GM19328 (cell line): ENCODE data around the gene SLC6A18.
"Not testable (repeated sequence)": the region's sequence is repeated elsewhere in the genome, so short reads cannot be mapped to it uniquely, and the experiment has no call there.

ENCODE experiments used
- ATAC-seq: cut with Tn5 transposase; IDR thresholded peaks from one replicate; pipeline ENCODE4 v1.9.1; 2021; ENCODE audit warnings: mild to moderate bottlenecking, moderate library complexity; ENCODE audit not compliant: unreplicated experiment

The SLC6A18 gene

DNA sequence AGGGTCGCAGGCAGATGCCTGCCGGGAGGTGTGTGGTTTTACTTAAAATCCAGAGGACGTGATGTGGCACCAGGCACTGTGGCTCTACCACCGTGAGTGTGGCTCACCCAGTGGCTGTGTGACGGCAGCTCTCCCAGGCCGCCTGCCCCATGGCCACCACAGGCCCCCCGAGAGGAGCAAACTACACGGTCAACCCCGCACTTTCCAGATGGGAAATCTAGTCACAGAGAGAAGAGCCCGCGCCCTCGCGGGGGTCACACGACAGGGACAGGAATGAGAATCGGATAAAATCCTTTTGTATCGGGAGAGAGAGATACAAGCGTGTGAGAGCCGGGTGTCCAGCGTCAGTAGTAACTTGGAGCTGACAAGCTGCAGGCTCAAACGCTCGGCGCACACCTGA lies 45.2 kb downstream of the SLC6A18 start:
- ATAC-seq, result no peak

DNA sequence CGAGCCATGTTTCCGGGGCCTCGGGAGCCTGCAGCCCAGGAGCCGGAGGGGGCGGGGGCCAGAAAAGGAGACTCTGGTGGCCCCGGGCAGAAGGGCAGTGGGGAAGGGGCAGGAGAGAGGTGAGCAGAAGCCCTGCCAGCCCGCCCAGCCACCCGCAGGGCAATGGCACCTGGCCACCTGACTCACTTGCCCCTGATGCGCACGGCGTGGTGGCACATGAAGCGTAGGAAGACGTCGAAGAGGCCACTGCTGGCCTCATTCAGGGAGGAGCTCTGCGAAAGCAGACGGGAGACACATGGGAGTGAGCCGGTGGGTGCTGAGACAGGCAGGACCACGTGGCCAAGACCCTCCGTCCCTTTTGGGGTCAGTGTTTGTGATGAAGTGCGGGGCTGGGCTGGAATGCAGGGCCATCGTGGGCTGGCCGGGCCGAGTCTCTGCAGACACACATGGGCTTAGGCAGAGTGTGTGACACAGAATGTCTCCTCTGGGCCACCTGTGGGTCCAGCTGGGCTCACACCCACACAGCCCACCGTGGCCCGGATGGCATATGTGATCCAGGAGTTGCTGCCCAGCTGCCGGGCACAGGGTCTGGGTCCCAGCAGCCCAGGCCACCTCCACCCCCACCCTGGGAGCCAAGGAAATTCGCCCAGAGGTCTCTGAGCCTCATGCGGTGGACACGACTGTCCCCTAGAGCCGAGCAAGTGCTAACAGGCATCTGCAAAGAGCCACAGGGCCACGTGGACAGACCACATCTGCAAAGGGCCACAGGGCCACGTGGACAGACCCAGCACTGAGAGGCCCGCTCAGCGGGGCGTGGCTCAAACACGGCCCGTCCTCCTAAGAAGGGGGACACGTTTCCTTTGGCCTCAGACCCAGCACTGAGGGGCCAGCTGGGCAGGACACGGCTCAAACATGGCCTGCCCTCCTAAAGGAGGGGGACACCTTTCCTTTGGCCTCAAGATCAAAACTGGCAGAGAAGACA lies 46.0 kb downstream of the SLC6A18 start:
- no peak for ATAC-seq

DNA sequence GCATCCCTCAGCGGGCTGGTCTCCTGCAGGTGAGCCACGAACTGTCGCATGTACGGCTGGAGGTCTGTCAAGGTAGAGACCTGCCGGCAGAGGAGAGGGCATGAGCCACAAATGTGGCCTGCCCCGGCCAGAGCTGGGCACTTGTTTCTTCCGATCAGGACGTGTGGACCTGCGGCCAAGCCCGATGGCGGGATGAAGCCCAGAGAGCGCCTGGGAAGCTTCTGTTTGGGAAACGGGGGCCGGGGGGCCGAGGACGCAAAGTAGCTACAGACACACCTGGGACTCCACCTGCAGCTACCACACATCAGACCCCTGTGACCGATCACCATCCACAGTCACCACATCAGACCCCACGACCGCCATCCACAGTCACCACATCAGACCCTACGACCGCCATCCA lies 47.0 kb downstream of the SLC6A18 start:
- ATAC-seq, result no peak

DNA sequence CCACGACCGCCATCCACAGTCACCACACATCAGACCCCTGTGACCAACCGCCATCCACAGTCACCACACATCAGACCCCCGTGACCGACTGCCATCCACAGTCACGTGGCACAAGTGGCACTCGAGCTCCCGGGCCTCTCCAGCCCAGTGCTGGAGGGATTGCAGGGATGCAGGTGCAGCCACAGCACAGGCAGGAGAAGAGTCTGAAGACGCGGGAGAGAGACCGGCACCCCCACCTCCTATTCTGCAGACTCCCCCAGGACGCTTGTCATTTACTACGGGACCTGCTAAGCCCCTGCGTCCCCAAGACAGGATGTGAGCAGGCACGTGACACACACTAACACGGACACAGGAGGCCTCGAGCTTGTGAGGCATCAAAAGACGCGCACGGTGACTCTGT lies 48.6 kb downstream of the SLC6A18 start:
- ATAC-seq, result no peak

DNA sequence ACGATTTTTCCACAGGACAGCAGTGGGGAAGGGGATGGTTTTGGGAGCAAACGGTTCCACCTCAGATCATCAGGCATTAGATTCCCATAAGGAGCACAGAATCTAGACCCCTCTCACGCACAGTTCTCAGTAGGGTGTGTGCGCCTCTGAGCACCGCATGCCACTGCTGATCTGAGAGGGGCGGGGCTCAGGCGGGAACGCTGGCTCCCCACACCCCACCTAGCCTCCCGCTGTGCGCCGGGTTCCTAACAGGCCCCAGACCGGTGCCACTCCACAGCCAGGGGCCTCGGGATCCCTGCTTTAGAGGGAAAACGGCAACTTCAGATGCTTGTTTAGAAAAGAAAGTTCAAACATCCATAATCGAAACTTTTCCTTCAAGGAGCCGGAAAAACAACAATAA lies 49.3 kb downstream of the SLC6A18 start:
- no peak for ATAC-seq

DNA sequence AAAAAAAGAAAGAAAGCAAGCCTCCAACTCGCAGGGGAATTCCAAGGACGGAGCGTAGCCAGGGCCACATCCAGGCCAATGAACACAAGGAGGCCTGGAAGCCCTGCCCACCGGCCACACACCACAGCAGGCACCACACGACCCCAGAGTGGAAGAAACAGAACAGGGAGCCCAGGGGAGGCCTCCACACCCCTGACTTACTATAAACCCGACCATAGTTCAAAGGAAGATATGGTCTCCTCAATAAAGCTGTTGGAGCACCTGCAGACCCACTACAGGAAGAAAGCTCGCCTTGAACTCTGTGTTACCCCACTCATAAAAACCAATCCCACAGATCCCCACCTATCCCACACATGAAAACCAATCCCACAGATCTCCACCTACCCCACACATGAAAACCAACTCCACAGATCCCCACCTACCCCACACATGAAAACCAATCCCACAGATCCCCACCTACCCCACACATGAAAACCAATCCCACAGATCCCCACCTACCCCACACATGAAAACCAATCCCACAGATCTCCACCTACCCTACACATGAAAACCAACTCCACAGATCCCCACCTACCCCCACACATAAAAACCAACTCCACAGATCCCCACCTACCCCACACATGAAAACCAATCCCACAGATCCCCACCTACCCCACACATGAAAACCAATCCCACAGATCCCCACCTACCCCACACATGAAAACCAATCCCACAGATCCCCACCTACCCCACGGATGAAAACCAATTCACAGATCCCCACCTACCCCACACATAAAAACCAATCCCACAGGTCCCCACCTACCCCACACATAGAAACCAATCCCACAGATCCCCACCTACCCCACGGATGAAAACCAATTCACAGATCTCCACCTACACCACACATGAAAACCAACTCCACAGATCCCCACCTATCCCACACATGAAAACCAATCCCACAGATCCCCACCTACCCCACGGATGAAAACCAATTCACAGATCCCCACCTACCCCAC lies 50.5 kb downstream of the SLC6A18 start:
- not testable (repeated sequence) for ATAC-seq

DNA sequence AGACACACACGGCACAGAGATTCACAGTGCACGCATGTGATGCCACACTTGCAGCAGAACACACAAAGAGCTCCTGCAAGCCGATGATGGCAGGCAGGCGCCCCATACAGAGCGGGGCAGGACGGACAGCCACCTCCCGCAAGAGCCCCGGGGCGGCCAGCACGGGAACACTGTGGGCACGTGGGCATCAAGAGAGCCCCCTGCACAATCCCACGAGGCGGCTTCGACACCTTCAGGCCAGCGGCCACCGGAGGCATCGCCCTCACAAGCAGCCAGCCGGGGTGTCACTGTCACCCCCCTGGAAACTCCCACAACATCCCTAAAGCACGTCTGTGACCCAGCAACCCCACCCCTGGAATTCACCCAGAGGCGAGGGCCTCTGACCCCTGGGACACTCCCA lies 51.7 kb downstream of the SLC6A18 start:
- ATAC-seq, result no peak

DNA sequence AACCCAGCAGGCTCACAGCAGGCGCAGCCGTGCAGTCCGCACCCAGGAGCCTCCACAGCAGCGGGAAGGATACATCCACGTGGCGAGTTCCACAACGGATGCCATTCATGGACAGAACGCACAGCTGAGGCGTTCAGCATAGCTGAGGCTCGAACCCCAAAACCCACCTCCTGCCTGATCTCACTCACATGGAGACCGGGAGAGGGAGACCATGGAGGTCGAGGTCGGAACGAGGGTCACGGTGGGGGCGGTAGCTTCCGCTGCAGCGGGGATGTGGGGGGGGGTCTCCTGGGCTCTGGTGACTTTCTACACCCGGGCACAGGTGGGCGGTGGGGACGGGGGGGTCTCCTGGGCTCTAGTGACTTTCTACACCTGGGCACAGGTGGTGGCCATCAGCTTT lies 52.1 kb downstream of the SLC6A18 start:
- no peak for ATAC-seq

DNA sequence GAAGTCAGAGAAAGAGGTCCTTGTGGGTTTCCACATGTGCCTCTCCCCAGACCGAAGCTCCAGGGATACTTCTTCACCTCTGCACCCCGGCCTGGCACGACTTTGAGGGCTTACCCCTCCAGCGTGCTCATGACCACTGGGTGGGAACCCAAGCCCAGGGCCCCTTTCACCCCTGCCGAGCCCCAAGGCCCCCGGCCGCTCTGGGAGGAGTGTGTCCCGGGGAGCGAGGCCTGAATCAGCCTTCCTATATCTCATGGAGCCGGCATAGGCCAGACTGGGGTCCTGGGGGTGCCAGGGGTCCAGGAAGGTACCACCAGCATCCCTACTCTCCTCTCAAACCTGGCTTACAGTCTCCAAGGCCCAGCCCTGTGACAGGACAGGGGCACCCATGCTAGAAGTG lies 52.6 kb downstream of the SLC6A18 start:
- no peak for ATAC-seq

DNA sequence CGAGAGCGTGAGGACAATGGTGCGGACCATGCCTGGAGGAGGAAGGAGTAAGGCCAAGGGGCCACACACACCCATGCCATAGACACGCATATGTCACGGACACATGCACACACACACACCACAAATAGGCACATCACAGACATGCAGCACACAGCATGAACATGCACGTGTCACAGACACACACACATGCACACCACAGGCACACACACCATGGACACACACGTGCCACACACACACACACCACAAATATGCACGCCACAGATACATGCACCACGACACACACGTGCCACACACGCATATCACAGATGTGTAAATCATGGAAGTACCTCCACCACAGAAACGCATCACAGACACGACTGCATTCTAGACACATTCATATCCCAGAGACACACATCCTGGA lies 53.0 kb downstream of the SLC6A18 start:
- no peak for ATAC-seq

DNA sequence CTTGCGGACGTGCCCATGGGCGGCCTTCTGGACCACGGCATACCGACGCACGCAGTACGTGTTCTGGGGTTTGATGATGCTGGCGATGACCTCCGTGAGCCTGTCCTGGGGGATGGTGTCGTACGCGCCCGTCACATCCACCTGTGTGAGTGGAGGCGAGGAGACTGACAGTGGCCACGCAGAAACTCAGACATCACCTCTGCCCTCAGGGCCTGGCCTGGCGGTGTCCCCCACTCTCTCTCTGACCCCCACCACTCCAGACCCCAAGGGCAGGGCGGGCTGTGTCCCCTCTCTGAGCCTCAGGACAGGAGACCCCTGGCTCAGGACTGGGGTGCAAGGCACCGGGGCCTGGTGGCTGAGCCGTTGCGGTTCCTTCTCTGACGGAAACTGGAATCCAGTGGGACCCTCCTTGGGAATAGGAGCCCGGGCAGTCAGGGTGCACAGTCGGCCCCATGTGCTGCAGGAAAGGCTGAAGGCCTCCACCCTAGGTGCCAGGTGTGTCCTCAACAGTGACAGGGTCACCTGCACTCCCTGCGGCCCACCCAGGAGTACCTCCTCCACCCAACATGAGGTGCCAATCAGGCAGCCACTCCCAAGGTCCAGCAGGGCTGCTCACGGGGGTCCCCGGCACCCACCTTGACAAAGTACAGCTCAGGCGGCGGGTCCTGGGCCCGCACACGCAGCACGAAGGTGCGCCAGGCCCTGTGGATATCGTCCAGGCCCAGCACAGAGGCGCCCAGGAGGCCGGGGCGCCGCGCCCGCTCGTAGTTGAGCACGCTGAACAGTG lies 53.7 kb downstream of the SLC6A18 start:
- no peak for ATAC-seq

DNA sequence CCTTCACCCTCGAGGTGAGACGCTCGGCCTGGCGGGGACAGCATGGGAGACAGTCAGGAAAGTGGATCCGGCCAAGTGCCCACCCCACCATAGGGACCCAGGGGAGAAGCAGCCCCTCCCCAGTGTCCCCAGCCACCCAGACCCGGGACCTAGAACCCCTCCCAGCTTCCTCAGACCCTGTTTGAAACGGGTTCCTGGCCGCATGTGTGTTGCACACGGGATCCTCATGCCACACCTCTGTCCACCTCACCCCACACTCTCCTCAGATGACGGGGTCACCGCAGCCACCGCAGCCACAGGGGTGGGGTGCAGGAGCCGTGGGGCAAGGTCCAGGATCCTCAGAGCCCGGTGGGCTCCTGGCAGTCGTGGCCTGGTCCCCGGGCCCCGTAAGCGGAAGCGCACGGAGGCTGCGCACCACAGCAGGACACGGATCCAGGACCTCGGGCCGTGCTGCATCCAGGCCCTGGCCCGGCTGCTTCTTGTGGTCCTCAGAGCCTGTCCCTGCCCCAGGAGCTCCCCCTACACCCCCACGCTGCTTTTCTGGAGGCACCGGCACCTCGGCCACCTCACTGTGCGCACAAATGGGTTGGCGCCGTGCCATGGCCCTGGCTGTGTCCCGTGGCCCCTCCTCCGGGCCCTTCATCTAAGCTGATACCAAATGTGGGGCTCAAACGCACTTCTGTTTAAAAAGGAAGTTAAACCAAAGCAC lies 54.4 kb downstream of the SLC6A18 start:
- ATAC-seq, result no peak

DNA sequence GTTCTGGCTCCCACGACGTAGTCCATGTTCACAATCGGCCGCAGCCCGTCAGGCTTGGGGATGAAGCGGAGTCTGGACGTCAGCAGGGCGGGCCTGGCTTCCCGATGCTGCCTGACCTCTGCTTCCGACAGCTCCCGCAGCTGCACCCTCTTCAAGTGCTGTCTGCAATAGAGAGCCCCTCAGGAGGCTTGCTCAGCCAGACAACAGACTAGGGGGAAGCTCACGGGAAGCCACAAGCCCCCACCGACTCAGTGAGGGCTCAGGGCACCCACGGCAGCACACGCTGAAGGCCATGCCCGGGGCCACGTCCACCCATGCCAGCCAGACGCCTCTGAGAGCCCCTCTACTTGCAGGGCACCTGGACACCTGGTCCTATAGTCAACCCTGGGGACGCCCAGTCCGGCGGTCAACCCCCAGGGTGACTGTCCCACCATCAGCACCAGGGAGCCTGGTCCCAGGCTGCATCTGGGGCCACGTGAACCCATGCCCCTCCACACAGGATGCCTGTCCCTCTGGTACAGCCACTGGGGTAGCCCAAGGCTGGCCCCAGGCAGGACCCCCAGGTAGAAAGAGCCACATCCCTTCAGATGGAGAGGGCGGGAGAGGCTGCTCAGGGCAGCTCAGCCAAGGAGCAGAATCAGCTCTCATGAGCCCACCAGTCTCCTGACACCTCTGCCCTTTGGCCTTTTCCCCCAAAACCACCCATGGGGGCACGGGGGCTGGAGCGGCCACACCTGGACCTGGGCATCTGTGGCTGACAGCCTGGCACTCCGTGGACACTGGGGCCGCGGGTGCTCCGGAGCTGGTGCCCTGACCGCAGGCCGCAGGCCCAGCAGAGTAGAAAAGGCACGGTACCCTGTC lies 55.2 kb downstream of the SLC6A18 start:
- ATAC-seq, result no peak

DNA sequence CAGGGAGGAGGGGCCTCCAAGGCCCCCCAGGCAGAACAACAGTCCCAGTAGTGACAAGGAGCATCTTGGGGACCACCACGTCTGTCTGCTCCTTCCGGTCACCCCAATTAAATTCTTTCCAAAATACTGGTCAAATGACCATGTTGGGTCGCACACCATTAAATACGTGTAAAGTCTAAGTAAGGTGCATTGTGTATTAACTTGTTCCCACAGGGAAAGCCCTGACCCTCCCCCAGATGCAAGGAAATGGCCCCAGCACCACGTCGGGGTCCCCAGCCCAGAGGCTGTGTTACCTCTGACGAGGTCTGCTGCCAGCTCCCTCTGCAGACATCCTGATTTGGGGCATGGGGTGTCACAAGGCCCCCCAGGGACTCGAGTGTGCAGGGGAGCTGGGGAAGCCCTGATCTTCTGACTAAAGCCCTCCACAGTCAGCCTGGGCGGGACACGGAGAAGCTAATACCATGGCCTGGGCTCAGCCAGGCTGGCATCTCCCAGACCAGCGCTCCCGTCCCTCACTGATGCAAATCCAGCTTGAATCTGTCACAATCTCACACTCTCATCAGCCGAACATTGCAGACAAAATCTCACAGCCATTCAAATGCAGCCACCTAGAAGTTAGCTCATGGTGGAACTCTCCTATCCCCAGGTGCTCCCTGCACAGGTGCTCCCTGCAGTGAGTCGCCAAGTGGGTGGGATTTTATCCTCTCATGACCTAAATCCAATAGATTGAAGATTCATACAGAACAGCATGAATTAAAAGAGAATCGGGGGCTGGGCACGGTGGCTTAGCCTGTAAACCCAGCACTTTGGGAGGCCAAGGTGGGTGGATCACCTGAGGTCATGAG lies 56.1 kb downstream of the SLC6A18 start:
- ATAC-seq, result no peak

DNA sequence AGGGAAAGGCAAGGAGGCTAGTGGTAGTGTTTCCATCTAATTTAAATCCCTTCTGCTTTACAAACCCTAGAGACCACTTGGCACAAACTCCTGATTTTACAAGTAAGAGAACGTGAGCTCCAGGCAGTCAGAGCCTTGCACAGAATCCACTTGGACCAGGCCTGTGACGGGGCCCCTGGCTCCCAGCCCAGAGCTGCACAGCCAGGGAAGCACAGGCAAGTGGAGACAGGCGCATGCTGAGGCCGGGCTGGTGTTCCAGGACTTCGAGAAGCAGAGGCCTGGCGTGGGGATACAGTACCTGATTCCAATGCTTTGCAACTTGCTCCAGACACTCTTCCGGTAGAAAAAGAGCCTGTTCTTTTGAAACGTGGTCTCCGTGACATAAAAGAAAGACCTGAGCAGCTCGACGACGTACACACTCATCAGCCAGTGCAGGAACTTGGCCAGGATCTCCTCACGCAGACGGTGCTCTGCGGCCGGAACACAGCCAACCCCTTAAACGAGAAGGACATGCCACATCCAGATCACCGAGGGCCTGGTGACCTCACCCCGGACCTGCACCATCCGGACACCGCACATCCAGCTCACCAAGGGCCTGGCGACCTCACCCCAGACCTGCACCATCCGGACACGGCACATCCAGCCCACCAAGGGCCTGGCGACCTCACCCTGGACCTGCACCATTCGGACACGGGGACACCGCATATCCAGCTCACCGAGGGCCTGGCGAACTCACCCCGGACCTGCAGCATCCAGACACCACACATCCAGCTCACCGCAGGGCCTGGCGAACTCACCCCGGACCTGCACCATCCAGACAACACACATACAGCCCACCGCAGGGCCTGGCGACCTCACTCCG lies 57.2 kb downstream of the SLC6A18 start:
- ATAC-seq, result no peak

DNA sequence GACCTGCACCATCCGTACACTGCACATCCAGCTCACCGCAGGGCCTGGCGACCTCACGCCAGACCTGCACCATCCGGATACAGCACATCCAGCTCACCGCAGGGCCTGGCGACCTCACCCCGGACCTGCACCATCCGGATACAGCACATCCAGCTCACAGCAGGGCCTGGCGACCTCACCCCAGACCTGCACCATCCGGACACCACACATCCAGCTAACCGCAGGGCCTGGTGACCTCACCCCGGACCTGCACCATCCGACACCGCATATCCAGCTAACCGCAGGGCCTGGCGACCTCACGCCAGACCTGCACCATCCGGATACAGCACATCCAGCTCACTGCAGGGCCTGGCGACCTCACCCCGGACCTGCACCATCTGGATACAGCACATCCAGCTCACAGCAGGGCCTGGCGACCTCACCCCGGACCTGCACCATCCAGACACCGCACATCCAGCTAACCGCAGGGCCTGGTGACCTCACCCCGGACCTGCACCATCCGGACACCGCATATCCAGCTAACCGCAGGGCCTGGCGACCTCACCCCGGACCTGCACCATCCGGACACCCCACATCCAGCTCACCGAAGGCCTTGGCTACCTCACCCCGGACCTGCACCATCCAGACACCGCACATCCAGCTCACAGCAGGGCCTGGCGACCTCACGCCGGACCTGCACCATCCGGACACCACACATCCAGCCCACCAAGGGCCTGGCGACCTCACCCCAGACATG lies 58.0 kb downstream of the SLC6A18 start:
- ATAC-seq, result not testable (repeated sequence)

DNA sequence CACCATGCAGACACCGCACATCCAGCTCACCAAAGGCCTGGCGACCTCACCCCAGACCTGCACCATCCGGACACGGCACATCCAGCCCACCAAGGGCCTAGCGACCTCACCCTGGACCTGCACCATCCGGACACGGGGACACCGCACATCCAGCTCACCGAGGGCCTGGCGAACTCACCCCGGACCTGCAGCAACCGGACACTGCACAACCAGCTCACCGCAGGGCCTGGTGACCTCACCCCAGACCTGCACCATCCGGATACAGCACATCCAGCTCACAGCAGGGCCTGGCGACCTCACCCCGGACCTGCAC lies 58.5 kb downstream of the SLC6A18 start:
- ATAC-seq, result not testable (repeated sequence)
